ENCODE results near the gene PDE8A.

DNA sequence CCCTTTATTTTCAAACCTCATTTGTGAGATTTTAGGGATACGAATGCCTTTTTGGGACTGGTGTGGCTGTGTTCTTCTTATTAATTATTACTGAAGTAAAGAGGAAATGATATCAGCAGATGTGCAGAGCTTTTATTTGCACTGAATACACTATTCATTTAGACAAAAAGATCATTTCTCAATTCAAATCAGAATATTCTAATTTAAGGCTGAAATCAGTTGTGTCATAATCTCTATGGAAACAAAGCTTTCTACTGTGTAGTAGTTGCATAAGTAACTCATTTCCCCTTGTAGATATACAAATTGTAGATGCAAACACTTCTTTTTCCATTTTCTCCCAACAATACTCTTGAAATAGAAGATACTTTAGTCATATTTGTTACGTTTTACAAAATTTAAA is 56.0 kb downstream of the PDE8A start:
- TF ChIP-seq, protein P1, sequence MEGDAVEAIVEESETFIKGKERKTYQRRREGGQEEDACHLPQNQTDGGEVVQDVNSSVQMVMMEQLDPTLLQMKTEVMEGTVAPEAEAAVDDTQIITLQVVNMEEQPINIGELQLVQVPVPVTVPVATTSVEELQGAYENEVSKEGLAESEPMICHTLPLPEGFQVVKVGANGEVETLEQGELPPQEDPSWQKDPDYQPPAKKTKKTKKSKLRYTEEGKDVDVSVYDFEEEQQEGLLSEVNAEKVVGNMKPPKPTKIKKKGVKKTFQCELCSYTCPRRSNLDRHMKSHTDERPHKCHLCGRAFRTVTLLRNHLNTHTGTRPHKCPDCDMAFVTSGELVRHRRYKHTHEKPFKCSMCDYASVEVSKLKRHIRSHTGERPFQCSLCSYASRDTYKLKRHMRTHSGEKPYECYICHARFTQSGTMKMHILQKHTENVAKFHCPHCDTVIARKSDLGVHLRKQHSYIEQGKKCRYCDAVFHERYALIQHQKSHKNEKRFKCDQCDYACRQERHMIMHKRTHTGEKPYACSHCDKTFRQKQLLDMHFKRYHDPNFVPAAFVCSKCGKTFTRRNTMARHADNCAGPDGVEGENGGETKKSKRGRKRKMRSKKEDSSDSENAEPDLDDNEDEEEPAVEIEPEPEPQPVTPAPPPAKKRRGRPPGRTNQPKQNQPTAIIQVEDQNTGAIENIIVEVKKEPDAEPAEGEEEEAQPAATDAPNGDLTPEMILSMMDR (IDR thresholded peaks at IDR 0.05), result no peak
- TF ChIP-seq EZH2 (IDR thresholded peaks at IDR 0.05; ENCODE audit: borderline replicate concordance, insufficient read depth, low read depth, low read length, poor library complexity, severe bottlenecking), result no peak

All from B cell (primary cell).